Ishikawa (cell line): ENCODE measurements around the gene FCHO1.

Experiments
- CREB1 ChIP-seq: IDR thresholded peaks from 2 replicates; pipeline ENCODE4 v1.6.1; 2012; ENCODE audit warnings: low read depth
- TCF12 ChIP-seq: IDR thresholded peaks from 2 replicates; pipeline ENCODE4 v1.6.1; 2012; ENCODE audit warnings: low read depth

- no peak for TF ChIP-seq CREB1
- no peak for TF ChIP-seq TCF12
These were observed 5.8 kb downstream of the FCHO1 start for GRCh38 chr19:17757125-17757524.
